ENCODE data around the gene DBN1. TPM values are rescaled to one million over a fixed set of nuclear protein-coding genes. Genes with fewer than 3 reads are reported as not detected.

DBN1 gene
- 113 TPM for total RNA-seq

GRCh38 chr5:177473443-177474001 is at the start of gene DBN1:
TSS of gene DBN1 (minus strand) at chr5:177473634. CDS start at chr5:177473521, 113 bp downstream.

GRCh38 chr5:177516601-177517568 is 43.5 kb upstream of the DBN1 start, which contains the start of gene DDX41:
TSS of gene DDX41 (minus strand) at chr5:177516961. CDS start at chr5:177516945, 16 bp downstream.

GRCh38 chr5:177509381-177509951 is 36.0 kb upstream of the DBN1 start, which contains the start of gene DOK3:
TSS of gene DOK3 (minus strand) at chr5:177509826. CDS start at chr5:177509540, 286 bp downstream.

GRCh38 chr5:177497292-177498012 is 24.0 kb upstream of the DBN1 start, which contains the start of gene PDLIM7:
TSS of gene PDLIM7 (minus strand) at chr5:177497604. CDS start at chr5:177496512, 1,092 bp downstream.

GRCh38 chr5:177446200-177447065 is 27.0 kb downstream of the DBN1 start, which contains the start of gene PRR7:
TSS of gene PRR7 (plus strand) at chr5:177446814. CDS start at chr5:177455068, 8,254 bp downstream.

GRCh38 chr5:177426566-177427210 is 46.7 kb downstream of the DBN1 start, which contains the start of gene GRK6:
TSS of gene GRK6 (plus strand) at chr5:177426676. CDS start at chr5:177426846, 170 bp downstream.

GRCh38 chr5:177409043-177409801 is 64.2 kb downstream of the DBN1 start, which contains the start of gene F12:
TSS of gene F12 (minus strand) at chr5:177409564. CDS start at chr5:177409527, 37 bp downstream.

Other genes starting within 250 kb of the DBN1 start
- gene RAB24, start 169.9 kb downstream of the DBN1 start, total RNA-seq, result 26.7 TPM
- 56.8 TPM for gene PRELID1, start 169.8 kb downstream of the DBN1 start, total RNA-seq
- gene MXD3, start 161.7 kb downstream of the DBN1 start, total RNA-seq, result 32.5 TPM
- 213 TPM for gene LMAN2, start 122.0 kb downstream of the DBN1 start, total RNA-seq
- gene RGS14, start 115.7 kb downstream of the DBN1 start, total RNA-seq, result 21.0 TPM
- 166 TPM for gene SLC34A1, start 89.2 kb downstream of the DBN1 start, total RNA-seq
- gene PFN3, start 73.0 kb downstream of the DBN1 start, total RNA-seq, result not detected
- 0.29 TPM for gene F12, start 64.1 kb downstream of the DBN1 start, total RNA-seq
- gene GRK6, start 47.0 kb downstream of the DBN1 start, total RNA-seq, result 23.1 TPM
- 2.4 TPM for gene PRR7, start 26.8 kb downstream of the DBN1 start, total RNA-seq
- gene PDLIM7, start 24.0 kb upstream of the DBN1 start, total RNA-seq, result 184 TPM
- gene DOK3, start 36.2 kb upstream of the DBN1 start, total RNA-seq, result 11.3 TPM
- 80.6 TPM for gene DDX41, start 43.3 kb upstream of the DBN1 start, total RNA-seq
- 50.7 TPM for gene FAM193B, start 80.9 kb upstream of the DBN1 start, total RNA-seq
- gene TMED9, start 118.6 kb upstream of the DBN1 start, total RNA-seq, result 91.2 TPM
- 34.8 TPM for gene B4GALT7, start 126.5 kb upstream of the DBN1 start, total RNA-seq

All from metanephros (tissue), 1 donor.